Activated CD4-positive, alpha-beta T cell treated with anti-CD3 and anti-CD28 coated beads, Interleukin-2, amount 10 ng/mL, durations not matched to agents 7 days and 5 days (primary cell): ENCODE data around the gene OLFM1. TPM values are rescaled to one million over a fixed set of nuclear protein-coding genes. Genes with fewer than 3 reads are reported as not detected.

Source experiments
- CTCF ChIA-PET: fragments of 350-600 bp; sonication (Branson Sonifier 250); formaldehyde crosslinking; loops from one replicate; lab custom pipeline; 2021; ENCODE audit warnings: antibody characterized with exemption; lab: Charles Lee
- POLR2A ChIA-PET: fragments of 350-600 bp; sonication (Branson Sonifier 250); formaldehyde crosslinking; loops from one replicate; lab custom pipeline; 2021; ENCODE audit warnings: antibody characterized with exemption; lab: Charles Lee
- DNase-seq: peaks from one replicate; pipeline ENCODE4 v3.0.0-alpha.2; 2020
- H3K27ac Mint-ChIP-seq: one replicate; pipeline ENCODE4 v1.8.0; 2021; ENCODE audit warnings: mild to moderate bottlenecking, moderate library complexity, mixed read lengths
- H3K27me3 Mint-ChIP-seq: one replicate; pipeline ENCODE4 v1.8.0; 2021; ENCODE audit warnings: mixed read lengths
- H3K36me3 Mint-ChIP-seq: one replicate; pipeline ENCODE4 v1.8.0; 2021; ENCODE audit warnings: low read depth, mixed read lengths
- H3K4me1 Mint-ChIP-seq: one replicate; pipeline ENCODE4 v1.8.0; 2021; ENCODE audit warnings: mixed read lengths
- H3K4me3 Mint-ChIP-seq: one replicate; pipeline ENCODE4 v1.8.0; 2021; ENCODE audit warnings: mild to moderate bottlenecking, moderate library complexity, mixed read lengths
- H3K9me3 Mint-ChIP-seq: one replicate; pipeline ENCODE4 v1.8.0; 2021; ENCODE audit warnings: mixed read lengths
- total RNA-seq, 2 experiments: library from RNA; stranded (reverse); gene quantifications; one replicate each; pipeline ENCODE4 v1.2.3, GENCODE V29; 2021

The OLFM1 gene
- total RNA-seq, 2 experiments from 2014 or later: not detected

GRCh38 chr9:135169709-135170226, 82.3 kb downstream of the OLFM1 start:
- Mint-ChIP-seq H3K4me3 (no peak overlapping the region), H3K27me3 (no peaks in the 10 kb centered on the region), H3K4me1 (no peaks in the 10 kb centered on the region), H3K27ac (no peak overlapping the region), H3K9me3 (peaks cover 4% of the 10 kb centered on the region), H3K36me3 (no peaks in the 10 kb centered on the region)
- DNase-seq: no peak
- ChIA-PET POLR2A (no interaction called here), CTCF (no interaction called here)

GRCh38 chr9:135170535-135170934, 83.1 kb downstream of the OLFM1 start:
- CTCF ChIA-PET: no interaction called here
- no peak overlapping the region for H3K27ac Mint-ChIP-seq
- no peak for DNase-seq
- no peaks in the 10 kb centered on the region for H3K27me3 Mint-ChIP-seq
- no peak overlapping the region for H3K4me3 Mint-ChIP-seq
- POLR2A ChIA-PET: no interaction called here
- no peaks in the 10 kb centered on the region for H3K4me1 Mint-ChIP-seq
- H3K36me3 Mint-ChIP-seq: no peaks in the 10 kb centered on the region
- H3K9me3 Mint-ChIP-seq: peaks cover 4% of the 10 kb centered on the region

Other genes with a start within 250 kb of the OLFM1 start
- not detected for gene FCN2, start 206.9 kb upstream of the OLFM1 start, total RNA-seq
- not detected for gene FCN1, start 169.8 kb upstream of the OLFM1 start, total RNA-seq